Right lobe of liver (tissue), 6 donors: ENCODE measurements around the gene IL1RAPL1. TPM values are rescaled to one million over a fixed set of nuclear protein-coding genes. Genes with fewer than 3 reads are reported as not detected.

Source experiments
- ATAC-seq, 4 donors: fragments of 200-7000 bp; cut with Tn5 transposase; one replicate each; pipeline ENCODE4 v1.9.1; 2020; ENCODE audit warnings: mild to moderate bottlenecking in 4 of 4, moderate library complexity in 4 of 4
- DNase-seq, 3 donors: peaks; one replicate each; pipeline ENCODE4 v3.0.0-alpha.2; 2020
- H3K27ac ChIP-seq, 3 donors: fragments of 200-600 bp; one replicate each; pipeline ENCODE4 v1.8.0; 2022
- H3K27me3 ChIP-seq, 2 donors: fragments of 200-600 bp; one replicate each; pipeline ENCODE4 v1.8.0; 2022
- H3K36me3 ChIP-seq, 4 donors: fragments of 200-600 bp; sonication (generic) in 1 of 4; one replicate each; pipeline versions ENCODE4 v1.5.1 to v1.8.0; 2017 to 2022; ENCODE audit warnings: control low read depth in 1 of 4
- H3K4me1 ChIP-seq, 4 donors: fragments of 200-600 bp; sonication (generic) in 1 of 4; one replicate each; pipeline versions ENCODE4 v1.5.1 to v1.8.0; 2017 to 2022; ENCODE audit warnings: control low read depth in 1 of 4
- H3K4me3 ChIP-seq, 3 donors: fragments of 200-600 bp; one replicate each; pipeline ENCODE4 v1.8.0; 2022
- H3K9me3 ChIP-seq, 4 donors: fragments of 200-600 bp; sonication (generic) in 1 of 4; one replicate each; pipeline versions ENCODE4 v1.5.1 to v1.8.0; 2017 to 2022; ENCODE audit warnings: control low read depth in 1 of 4
- POLR2A ChIP-seq: fragments of 450-650 bp; IDR thresholded peaks from one replicate; pipeline ENCODE4 v1.6.1; 2017; ENCODE audit warnings: antibody characterized with exemption, mild to moderate bottlenecking
- WGBS: methylation state at CpG from one replicate; pipeline ENCODE4 v1.1.6; 2018; ENCODE audit warnings: low coverage, low lambda C conversion rate; ENCODE audit not compliant: insufficient coverage; ENCODE audit errors: missing lambda C conversion rate; 5-methylcytosine and 5-hydroxymethylcytosine counted together
- intact Hi-C, 2 donors: fragments of 100-400 bp; cut with DNase I; formaldehyde crosslinking; loops; one replicate each; pipeline versions ENCODE4 v1.11.2 to v1.14.1; 2022
- total RNA-seq, 6 experiments: library from RNA; depleted of rRNA in 2 of 6; stranded (reverse); fragments of >200 nt in 2 of 6; fragmentation: NEBNext Ultra II Directional in 3 of 6; extraction: Animal tissue kit (Norgen Biotek cat#: 25700) in 3 of 6; gene quantifications; one replicate each; pipeline versions ENCODE4 v1.1.0 to v1.2.4, GENCODE V29; 2016 to 2023
- TF ChIP-seq, protein P1 (sequence below), 4 donors: fragments of 200-600 bp in 3 of 4; fragments of 450-650 bp in 1 of 4; IDR thresholded peaks; one replicate each; pipeline versions ENCODE4 v1.5.1 to v1.8.0; 2016 to 2022; ENCODE audit warnings: antibody characterized with exemption in 4 of 4, mild to moderate bottlenecking in 2 of 4
- donor health status: DM: no; HTN: yes; CAD: no.
- donor health status: DM: no; HTN: no; CAD: no.
- donor health status: DM: no; HTN: no; CAD: no.
- donor health status: DM: no; HTN: yes; CAD: no.
- donor health status: DM: no; HTN: yes; CAD: no.

The IL1RAPL1 gene
- total RNA-seq, 6 experiments from 2014 or later: not detected

GRCh38 chrX:29241809-29242208 is 654.6 kb downstream of the IL1RAPL1 start:
- H3K27me3 ChIP-seq: no peaks in the 10 kb centered on the region
- ATAC-seq (no peak), DNase-seq (no peak)
- H3K4me1 ChIP-seq: no peaks in the 10 kb centered on the region
- 36% methylated on average over 2 of the region's 2 CpGs for WGBS
- intact Hi-C loops: no loop called here
- H3K4me3 ChIP-seq: no peak overlapping the region
- TF ChIP-seq POLR2A: no peak
- TF ChIP-seq, protein P1, sequence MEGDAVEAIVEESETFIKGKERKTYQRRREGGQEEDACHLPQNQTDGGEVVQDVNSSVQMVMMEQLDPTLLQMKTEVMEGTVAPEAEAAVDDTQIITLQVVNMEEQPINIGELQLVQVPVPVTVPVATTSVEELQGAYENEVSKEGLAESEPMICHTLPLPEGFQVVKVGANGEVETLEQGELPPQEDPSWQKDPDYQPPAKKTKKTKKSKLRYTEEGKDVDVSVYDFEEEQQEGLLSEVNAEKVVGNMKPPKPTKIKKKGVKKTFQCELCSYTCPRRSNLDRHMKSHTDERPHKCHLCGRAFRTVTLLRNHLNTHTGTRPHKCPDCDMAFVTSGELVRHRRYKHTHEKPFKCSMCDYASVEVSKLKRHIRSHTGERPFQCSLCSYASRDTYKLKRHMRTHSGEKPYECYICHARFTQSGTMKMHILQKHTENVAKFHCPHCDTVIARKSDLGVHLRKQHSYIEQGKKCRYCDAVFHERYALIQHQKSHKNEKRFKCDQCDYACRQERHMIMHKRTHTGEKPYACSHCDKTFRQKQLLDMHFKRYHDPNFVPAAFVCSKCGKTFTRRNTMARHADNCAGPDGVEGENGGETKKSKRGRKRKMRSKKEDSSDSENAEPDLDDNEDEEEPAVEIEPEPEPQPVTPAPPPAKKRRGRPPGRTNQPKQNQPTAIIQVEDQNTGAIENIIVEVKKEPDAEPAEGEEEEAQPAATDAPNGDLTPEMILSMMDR (IDR thresholded peaks at IDR 0.05): no peak
- no peak overlapping the region for H3K27ac ChIP-seq
- no peaks in the 10 kb centered on the region for H3K9me3 ChIP-seq
- no peaks in the 10 kb centered on the region for H3K36me3 ChIP-seq

DNA sequence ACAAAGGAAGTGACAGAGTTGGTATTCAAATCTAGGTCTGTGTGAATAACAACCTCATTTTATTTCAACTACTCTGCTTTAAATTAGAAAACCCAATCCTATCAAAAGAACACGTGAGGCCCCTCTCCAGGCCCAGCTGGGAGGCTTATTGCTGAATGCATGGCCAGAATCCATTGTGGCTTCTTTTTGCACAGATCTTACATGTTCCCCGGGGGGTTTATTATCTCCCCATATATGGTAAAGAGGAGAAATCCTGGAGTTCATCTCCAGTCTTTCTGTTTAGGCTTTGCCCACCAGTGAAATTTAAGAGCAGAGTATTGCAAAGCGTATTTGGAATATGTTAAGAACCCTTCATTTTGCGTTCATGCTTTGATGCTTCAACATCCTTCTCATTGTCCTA is 655.6 kb downstream of the IL1RAPL1 start:
- no peak for ATAC-seq
- Histone ChIP-seq H3K4me3 (no peak overlapping the region), H3K36me3 (no peaks in the 10 kb centered on the region), H3K27me3 (no peaks in the 10 kb centered on the region), H3K27ac (no peak overlapping the region), H3K4me1 (no peaks in the 10 kb centered on the region), H3K9me3 (no peaks in the 10 kb centered on the region)
- intact Hi-C loops: no loop called here
- TF ChIP-seq, protein P1 (IDR thresholded peaks at IDR 0.05): no peak
- no peak for TF ChIP-seq POLR2A
- no peak for DNase-seq
- WGBS: 58% methylated on average over 4 of the region's 4 CpGs

GRCh38 chrX:29243942-29244341 is 656.7 kb downstream of the IL1RAPL1 start:
- 76% methylated on average over 2 of the region's 2 CpGs for WGBS
- H3K36me3 ChIP-seq: no peaks in the 10 kb centered on the region
- TF ChIP-seq, protein P1 (IDR thresholded peaks at IDR 0.05): no peak
- no peak for TF ChIP-seq POLR2A
- no peaks in the 10 kb centered on the region for H3K4me1 ChIP-seq
- H3K9me3 ChIP-seq: no peaks in the 10 kb centered on the region
- intact Hi-C loops: no loop called here
- H3K4me3 ChIP-seq: no peak overlapping the region
- H3K27ac ChIP-seq: no peak overlapping the region
- DNase-seq (no peak), ATAC-seq (no peak)
- no peaks in the 10 kb centered on the region for H3K27me3 ChIP-seq

DNA sequence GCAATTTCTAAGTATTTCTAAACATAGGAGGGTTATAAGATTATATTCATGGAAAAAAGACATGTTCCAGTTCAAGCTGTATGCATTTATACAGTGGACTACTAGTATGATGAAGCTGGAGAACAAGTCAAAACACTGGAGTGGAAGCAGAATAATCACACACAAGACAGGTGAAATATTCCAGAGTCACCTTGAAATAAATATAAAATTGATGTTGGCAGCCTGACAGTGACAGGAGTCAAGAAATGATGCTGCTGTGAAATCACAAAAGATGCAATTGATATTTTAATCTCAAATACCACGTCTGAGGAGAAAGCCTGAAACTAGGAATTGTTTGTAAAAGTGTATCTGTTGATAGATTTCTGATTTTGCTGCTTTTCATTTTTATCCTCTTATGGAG is 667.3 kb downstream of the IL1RAPL1 start:
- intact Hi-C loops: no loop called here
- Histone ChIP-seq H3K9me3 (no peaks in the 10 kb centered on the region), H3K4me3 (no peak overlapping the region), H3K27me3 (no peaks in the 10 kb centered on the region), H3K27ac (no peak overlapping the region), H3K4me1 (no peaks in the 10 kb centered on the region), H3K36me3 (no peaks in the 10 kb centered on the region)
- DNase-seq (no peak), ATAC-seq (no peak)
- TF ChIP-seq, protein P1 (IDR thresholded peaks at IDR 0.05): no peak
- TF ChIP-seq POLR2A: no peak
- WGBS: 10% methylated on average over 1 of the region's 1 CpG

DNA sequence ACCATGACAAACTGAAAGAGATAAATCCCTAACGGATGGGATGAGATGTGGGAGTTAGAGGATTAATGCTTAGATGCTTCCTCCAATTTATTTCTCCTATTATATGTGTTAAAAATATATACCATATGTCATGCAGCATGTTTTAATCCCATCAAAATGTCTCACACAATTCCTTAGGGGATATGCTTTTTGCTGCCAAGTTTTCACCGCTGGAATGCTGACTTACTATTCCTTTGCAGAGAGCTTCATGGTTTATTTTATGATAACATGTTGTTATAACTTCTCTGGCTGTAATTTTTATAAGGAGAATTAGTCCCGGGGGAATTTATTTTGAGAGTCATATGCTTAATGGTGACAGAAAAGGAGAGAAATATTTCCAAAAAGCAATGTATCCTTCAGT is 670.3 kb downstream of the IL1RAPL1 start:
- DNase-seq: no peak
- Histone ChIP-seq H3K27me3 (no peaks in the 10 kb centered on the region), H3K9me3 (no peaks in the 10 kb centered on the region), H3K4me1 (no peaks in the 10 kb centered on the region), H3K36me3 (no peaks in the 10 kb centered on the region), H3K27ac (no peak overlapping the region), H3K4me3 (no peak overlapping the region)
- no peak for TF ChIP-seq POLR2A
- TF ChIP-seq, protein P1 (IDR thresholded peaks at IDR 0.05): no peak
- ATAC-seq: no peak
- 59% methylated on average over 3 of the region's 3 CpGs for WGBS
- intact Hi-C loops: no loop called here
